ENCODE measurements around the gene PTPRR.

Gene PTPRR

GRCh38 chr12:70918321-70918720 is 2.2 kb downstream of the PTPRR start:
- DNase-seq (ENCODE audit: low read depth in 3 of 3, low spot score in 1 of 3), result no peak

DNA sequence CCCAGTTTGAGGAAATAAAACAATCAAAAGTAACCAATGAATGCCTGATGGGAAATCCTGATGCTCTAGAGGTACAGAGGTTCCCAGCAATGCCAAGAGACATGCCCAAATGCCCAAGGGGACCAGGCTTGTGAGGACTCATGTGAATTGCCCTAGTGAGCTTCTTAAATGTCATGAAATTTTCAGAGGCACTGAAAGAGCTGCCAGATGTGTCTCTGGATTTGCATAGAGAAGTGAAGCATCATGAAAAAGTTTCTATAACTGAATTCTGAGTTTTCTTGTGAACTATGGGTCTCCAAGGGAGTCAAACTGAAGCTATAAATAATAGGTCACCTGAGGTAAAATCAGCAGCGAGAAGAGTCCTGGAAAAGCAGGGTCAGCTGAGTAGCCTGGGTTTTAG is 9.9 kb downstream of the PTPRR start:
- DNase-seq (ENCODE audit: low read depth in 3 of 3, low spot score in 1 of 3), result no peak

- no peak for DNase-seq (ENCODE audit: low read depth in 3 of 3, low spot score in 1 of 3)
These were observed 11.6 kb downstream of the PTPRR start for GRCh38 chr12:70908978-70909377.

- DNase-seq (ENCODE audit: low read depth in 3 of 3, low spot score in 1 of 3), result no peak
These were observed 13.1 kb downstream of the PTPRR start for GRCh38 chr12:70907412-70907811.

GRCh38 chr12:70895956-70896355 is 24.6 kb downstream of the PTPRR start:
- no peak for DNase-seq (ENCODE audit: low read depth in 3 of 3, low spot score in 1 of 3)

- DNase-seq (ENCODE audit: low read depth in 3 of 3, low spot score in 1 of 3), result no peak
These were observed 27.9 kb downstream of the PTPRR start for GRCh38 chr12:70892593-70892992.

DNA sequence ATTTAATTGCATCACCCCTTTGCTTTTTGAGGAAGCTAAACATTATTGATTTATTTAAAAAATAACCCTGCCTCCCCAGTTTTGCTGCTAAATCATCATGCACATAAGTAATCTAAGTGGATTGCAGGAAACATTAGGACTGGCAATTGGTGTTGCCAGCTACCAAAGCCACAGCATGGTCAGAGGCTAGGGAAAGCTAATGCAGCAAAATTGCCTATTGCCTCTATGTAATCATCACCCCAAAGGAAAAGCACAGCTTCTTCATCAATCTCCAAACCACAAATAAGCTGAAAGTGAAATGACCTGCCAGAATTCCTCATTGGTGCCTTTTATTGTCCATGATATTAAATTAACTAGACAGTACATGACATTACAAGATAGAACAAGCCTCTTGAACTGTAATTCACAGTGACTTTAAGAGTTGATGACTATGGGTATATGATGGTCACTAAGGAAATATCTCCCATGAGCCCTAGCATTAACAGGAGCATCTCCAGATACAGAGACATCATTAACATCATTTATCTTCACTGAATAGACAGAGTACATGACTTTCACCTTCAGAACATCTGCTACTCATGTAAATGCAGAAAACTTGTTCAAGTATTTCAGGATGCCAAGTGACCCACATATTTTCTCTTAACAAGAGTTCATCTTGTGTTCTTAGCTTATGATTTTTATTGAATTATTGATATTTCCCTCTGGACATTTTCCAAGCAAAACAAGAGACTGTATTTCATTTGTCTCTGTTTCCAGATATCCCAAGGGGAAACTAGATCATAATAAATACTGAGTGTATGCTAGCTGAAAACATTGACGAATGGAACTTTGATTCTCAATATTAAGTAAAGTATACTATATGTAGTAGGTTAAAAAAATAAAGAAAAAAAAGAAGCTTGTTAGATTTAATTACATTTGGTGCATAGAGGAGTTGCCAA is 29.4 kb downstream of the PTPRR start:
- no peak for DNase-seq (ENCODE audit: low read depth in 3 of 3, low spot score in 1 of 3)

GRCh38 chr12:70885956-70886355 is 34.6 kb downstream of the PTPRR start:
- DNase-seq (ENCODE audit: low read depth in 3 of 3, low spot score in 1 of 3), result no peak

DNA sequence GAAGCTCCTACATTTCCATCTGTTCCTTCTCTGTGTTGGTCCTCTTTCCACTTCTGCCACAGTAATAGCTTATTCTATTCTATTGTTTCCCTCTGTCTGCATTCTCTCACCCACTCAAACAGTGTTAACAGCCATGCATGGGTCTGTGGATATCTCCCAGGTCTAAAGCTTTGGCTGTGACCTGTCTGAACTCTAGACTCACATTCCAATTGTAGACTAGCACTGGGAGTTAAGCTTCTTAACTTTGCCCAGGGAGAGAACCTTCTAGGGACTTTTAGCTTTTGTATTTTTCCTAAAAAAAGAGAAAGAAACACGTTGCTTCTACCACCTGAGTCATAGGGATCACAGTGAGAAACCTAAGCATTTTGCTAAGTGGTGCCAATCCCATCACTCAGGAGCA is 36.7 kb downstream of the PTPRR start:
- DNase-seq (ENCODE audit: low read depth in 3 of 3, low spot score in 1 of 3), result no peak

- no peak for DNase-seq (ENCODE audit: low read depth in 3 of 3, low spot score in 1 of 3)
These were observed 39.8 kb downstream of the PTPRR start for GRCh38 chr12:70880744-70881143.

DNA sequence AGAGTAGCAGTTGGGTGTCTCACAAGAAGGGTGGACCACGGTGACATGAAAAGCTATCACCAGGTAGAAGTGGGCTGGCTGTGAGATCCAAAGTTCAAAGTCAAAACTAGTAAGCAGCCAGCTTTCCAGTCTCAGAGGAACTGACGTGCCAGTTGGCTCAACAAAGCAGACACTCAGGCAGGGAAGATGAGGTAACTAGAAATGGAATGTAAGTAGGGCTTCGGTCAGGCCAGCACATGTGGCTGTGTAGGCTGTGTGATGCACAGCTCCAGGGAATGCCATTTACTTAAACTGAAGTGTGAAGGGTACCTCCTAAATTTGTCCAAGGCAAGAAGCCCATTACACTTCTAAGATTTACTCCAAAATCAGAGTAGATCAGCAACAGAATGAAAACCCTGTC is 43.6 kb downstream of the PTPRR start:
- DNase-seq (ENCODE audit: low read depth in 3 of 3, low spot score in 1 of 3), result no peak

GRCh38 chr12:70875628-70876027 is 44.9 kb downstream of the PTPRR start:
- DNase-seq (ENCODE audit: low read depth in 3 of 3, low spot score in 1 of 3), result no peak

- DNase-seq (ENCODE audit: low read depth in 3 of 3, low spot score in 1 of 3), result no peak
These were observed 65.5 kb downstream of the PTPRR start for GRCh38 chr12:70854881-70855568.

- no peak for DNase-seq (ENCODE audit: low read depth in 3 of 3, low spot score in 1 of 3)
These were observed 66.4 kb downstream of the PTPRR start for GRCh38 chr12:70854138-70854537.

GRCh38 chr12:70853326-70853725 is 67.2 kb downstream of the PTPRR start:
- DNase-seq (ENCODE audit: low read depth in 3 of 3, low spot score in 1 of 3), result no peak

- no peak for DNase-seq (ENCODE audit: low read depth in 3 of 3, low spot score in 1 of 3)
These were observed 68.0 kb downstream of the PTPRR start for GRCh38 chr12:70852416-70853150.

GRCh38 chr12:70849265-70849960 is 71.1 kb downstream of the PTPRR start:
- DNase-seq (ENCODE audit: low read depth in 3 of 3, low spot score in 1 of 3), result no peak

- DNase-seq (ENCODE audit: low read depth in 3 of 3, low spot score in 1 of 3), result no peak
These were observed 72.7 kb downstream of the PTPRR start for GRCh38 chr12:70847871-70848270.

DNA sequence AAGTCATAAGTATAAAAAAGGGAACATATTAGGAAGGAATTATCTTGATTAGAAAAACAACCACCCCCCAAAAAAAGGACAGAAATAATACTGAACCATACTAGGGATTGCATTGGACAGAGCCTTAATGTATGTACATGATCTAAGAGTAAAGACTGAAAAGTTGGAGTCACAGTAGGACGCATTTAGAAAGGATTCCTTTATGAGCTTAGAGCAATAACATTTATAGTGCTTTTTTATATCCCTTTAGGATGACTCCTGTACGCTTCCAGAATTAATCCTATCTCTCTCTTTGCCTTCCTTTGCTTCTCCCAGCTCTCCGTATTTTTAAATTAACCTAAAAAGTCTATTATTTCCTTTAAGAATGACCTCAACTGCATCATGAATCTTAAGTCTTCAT is 75.3 kb downstream of the PTPRR start:
- no peak for DNase-seq (ENCODE audit: low read depth in 3 of 3, low spot score in 1 of 3)

DNA sequence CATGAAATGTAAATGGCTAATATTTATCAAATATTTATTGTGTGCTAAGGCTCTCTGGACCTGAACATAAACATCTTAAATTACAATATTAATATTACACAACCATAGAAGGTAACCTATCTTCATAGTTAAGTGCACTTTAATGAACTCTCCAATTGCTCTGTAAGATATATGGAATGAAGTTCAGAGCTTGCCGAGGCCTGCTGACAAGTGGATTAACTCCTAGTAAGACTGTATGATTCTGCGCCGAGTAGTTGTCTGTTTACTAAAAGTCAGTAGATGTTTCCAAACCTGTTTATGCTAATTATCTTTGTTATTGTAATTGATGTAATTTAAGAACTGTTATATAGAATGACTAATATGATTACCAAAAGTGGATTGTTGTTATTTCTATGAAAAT is 77.2 kb downstream of the PTPRR start:
- no peak for DNase-seq (ENCODE audit: low read depth in 3 of 3, low spot score in 1 of 3)

DNA sequence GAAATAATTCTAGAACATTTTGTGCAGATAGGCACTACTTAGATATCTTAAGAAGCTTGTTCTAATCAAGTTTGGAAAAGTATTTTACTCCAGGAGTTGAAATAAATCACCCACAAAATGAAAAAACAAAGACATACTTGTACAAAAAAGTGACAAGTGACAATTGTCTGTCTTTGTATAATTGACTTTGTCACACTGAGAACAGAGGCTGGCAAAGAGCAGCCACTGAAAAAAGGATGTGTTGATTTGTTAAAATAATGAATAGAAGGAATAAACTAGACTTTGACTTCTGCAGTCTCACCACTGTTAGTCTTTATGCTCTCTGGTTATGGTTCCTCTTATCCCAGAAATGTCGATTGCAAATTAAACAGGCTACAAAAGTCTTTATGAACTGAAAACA is 77.6 kb downstream of the PTPRR start:
- DNase-seq (ENCODE audit: low read depth in 3 of 3, low spot score in 1 of 3), result no peak
